Astrocyte of the cerebellum (primary cell): ENCODE results near the gene GUCY2F.

Experiments
- DNase-seq: peaks from one replicate; pipeline ENCODE4 v3.0.0-alpha.2; 2011; ENCODE audit warnings: low read depth
- H3K4me3 ChIP-seq: 2 replicates; pipeline ENCODE4 v1.5.1; 2011; ENCODE audit warnings: mild to moderate bottlenecking, low read depth, low read length, moderate library complexity
- CTCF ChIP-seq: IDR thresholded peaks from 2 replicates; pipeline ENCODE4 v1.5.1; 2012; ENCODE audit warnings: low read length, low read depth, moderate library complexity, mild to moderate bottlenecking; ENCODE audit errors: missing control alignments
- in situ Hi-C: cut with HindIII; loops from 2 replicates; pipeline ENCODE4 v1.10.0; 2017; ENCODE audit warnings: low sequenced_read_pairs

GUCY2F gene

GRCh38 chrX:109399831-109400230 is 82.1 kb downstream of the GUCY2F start:
- no peak for DNase-seq
- TF ChIP-seq CTCF = no peak
- H3K4me3 ChIP-seq = no peak overlapping the region
- in situ Hi-C loops = no loop called here

GRCh38 chrX:109398833-109399232 is 83.1 kb downstream of the GUCY2F start:
- no peak for DNase-seq
- in situ Hi-C loops = no loop called here
- no peak overlapping the region for H3K4me3 ChIP-seq
- no peak for TF ChIP-seq CTCF

GRCh38 chrX:109398061-109398460 is 83.8 kb downstream of the GUCY2F start:
- in situ Hi-C loops = no loop called here
- DNase-seq = no peak
- H3K4me3 ChIP-seq = no peak overlapping the region
- no peak for TF ChIP-seq CTCF

GRCh38 chrX:109393859-109394258 is 88.0 kb downstream of the GUCY2F start:
- no peak for TF ChIP-seq CTCF
- in situ Hi-C loops = no loop called here
- H3K4me3 ChIP-seq = no peak overlapping the region
- DNase-seq = no peak

- TF ChIP-seq CTCF = no peak
- no peak for DNase-seq
- H3K4me3 ChIP-seq = no peak overlapping the region
- in situ Hi-C loops = no loop called here
Measured at GRCh38 chrX:109392895-109393294, 89.0 kb downstream of the GUCY2F start.

GRCh38 chrX:109390556-109390955 is 91.3 kb downstream of the GUCY2F start:
- in situ Hi-C loops = no loop called here
- DNase-seq = no peak
- H3K4me3 ChIP-seq = no peak overlapping the region
- TF ChIP-seq CTCF = no peak

GRCh38 chrX:109389917-109390316 is 92.0 kb downstream of the GUCY2F start:
- no peak overlapping the region for H3K4me3 ChIP-seq
- in situ Hi-C loops = no loop called here
- no peak for TF ChIP-seq CTCF
- DNase-seq = no peak
